HG03196 (cell line): ENCODE data around the gene MBNL1.
"Not testable (repeated sequence)": the region's sequence is repeated elsewhere in the genome, so short reads cannot be mapped to it uniquely, and the experiment has no call there.

ENCODE experiments used
- ATAC-seq: cut with Tn5 transposase; IDR thresholded peaks from one replicate; pipeline ENCODE4 v1.9.1; 2021; ENCODE audit not compliant: unreplicated experiment

The MBNL1 gene

GRCh38 chr3:152396867-152397266, 128.1 kb downstream of the MBNL1 start:
- ATAC-seq: no peak

GRCh38 chr3:152397348-152397747, 128.6 kb downstream of the MBNL1 start:
- ATAC-seq: not testable (repeated sequence)

- ATAC-seq: no peak
Measured at GRCh38 chr3:152398495-152398894, 129.8 kb downstream of the MBNL1 start.

GRCh38 chr3:152399374-152399773, 130.6 kb downstream of the MBNL1 start:
- ATAC-seq: no peak

GRCh38 chr3:152400887-152401286, 132.2 kb downstream of the MBNL1 start:
- no peak for ATAC-seq

- ATAC-seq: no peak
Measured at GRCh38 chr3:152402695-152403451, 134.1 kb downstream of the MBNL1 start.

GRCh38 chr3:152403632-152404066, 134.9 kb downstream of the MBNL1 start:
- no peak for ATAC-seq

- ATAC-seq: no peak
Measured at GRCh38 chr3:152404976-152405375, 136.2 kb downstream of the MBNL1 start.

- ATAC-seq: no peak
Measured at GRCh38 chr3:152405915-152406802, 137.4 kb downstream of the MBNL1 start.

- ATAC-seq: no peak
Measured at GRCh38 chr3:152413240-152413639, 144.5 kb downstream of the MBNL1 start.

- no peak for ATAC-seq
Measured at GRCh38 chr3:152416808-152417580, 148.3 kb downstream of the MBNL1 start.

- no peak for ATAC-seq
Measured at GRCh38 chr3:152419748-152420147, 151.0 kb downstream of the MBNL1 start.

- no peak for ATAC-seq
Measured at GRCh38 chr3:152421162-152421561, 152.4 kb downstream of the MBNL1 start.

GRCh38 chr3:152426393-152426792, 157.7 kb downstream of the MBNL1 start:
- no peak for ATAC-seq

- no peak for ATAC-seq
Measured at GRCh38 chr3:152428577-152428976, 159.8 kb downstream of the MBNL1 start.

- no peak for ATAC-seq
Measured at GRCh38 chr3:152430223-152431002, 161.7 kb downstream of the MBNL1 start.

- ATAC-seq: no peak
Measured at GRCh38 chr3:152434142-152434541, 165.4 kb downstream of the MBNL1 start.

- ATAC-seq: not testable (repeated sequence)
Measured at GRCh38 chr3:152435210-152435609, 166.5 kb downstream of the MBNL1 start.

- ATAC-seq: no peak
Measured at GRCh38 chr3:152436707-152437590, 168.2 kb downstream of the MBNL1 start.
